HL-60/S4 (cell line): Measurements from ENCODE around the gene ATP2A2.

Experiments used
- in situ Hi-C: fragments of 300-500 bp; cut with MboI; formaldehyde crosslinking; loops from 2 replicates; pipeline ENCODE4 v1.14.3; 2022; ENCODE audit warnings: low sequenced_read_pairs

ATP2A2 gene

GRCh38 chr12:110258466-110258865, 22.6 kb upstream of the ATP2A2 start:
- in situ Hi-C loops: no loop called here

DNA sequence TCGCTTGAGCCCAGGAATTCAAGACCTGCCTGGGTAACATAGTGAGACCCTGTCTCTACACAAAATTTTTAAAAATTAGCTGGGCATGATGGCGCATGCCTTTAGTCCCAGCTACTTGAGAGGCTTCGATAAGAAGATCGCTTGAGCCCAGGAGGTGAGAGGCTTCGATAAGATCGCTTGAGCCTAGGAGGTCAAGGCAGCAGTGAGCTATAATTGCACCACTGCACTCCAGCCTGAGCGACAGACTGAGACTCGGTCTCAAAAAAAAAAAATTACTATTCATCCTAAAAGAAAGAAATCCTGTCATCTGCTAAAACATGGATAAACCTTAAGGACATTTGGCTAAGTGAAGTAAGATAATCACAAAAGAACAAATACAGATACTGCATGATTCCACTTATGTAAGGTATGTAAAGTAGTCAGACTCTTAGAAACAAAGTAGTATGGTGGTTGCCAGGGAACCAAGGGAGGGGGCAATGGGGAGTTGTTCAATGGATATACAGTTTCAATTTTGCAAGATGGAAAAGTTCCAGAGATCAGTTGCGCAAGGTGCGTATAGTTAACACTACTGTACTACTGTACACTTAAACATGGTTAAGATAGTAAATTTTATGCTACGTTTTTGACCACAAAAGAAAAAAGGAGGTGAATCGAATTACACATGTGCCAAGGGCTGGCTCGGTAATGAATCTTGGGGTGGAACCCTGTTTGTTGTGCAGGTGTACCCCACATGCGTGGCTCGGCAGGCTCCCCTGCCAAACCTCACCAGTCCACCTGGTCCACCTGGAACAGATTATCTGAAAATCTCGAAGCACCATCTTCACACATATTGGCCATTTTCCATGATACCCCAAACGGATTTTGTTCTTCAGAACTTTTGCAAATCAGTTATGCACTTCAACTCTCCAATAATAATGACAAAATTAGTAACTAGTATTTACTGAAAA, 18.3 kb upstream of the ATP2A2 start:
- in situ Hi-C loops: no loop called here

GRCh38 chr12:110266381-110266960, 14.6 kb upstream of the ATP2A2 start:
- in situ Hi-C loops: no loop called here

DNA sequence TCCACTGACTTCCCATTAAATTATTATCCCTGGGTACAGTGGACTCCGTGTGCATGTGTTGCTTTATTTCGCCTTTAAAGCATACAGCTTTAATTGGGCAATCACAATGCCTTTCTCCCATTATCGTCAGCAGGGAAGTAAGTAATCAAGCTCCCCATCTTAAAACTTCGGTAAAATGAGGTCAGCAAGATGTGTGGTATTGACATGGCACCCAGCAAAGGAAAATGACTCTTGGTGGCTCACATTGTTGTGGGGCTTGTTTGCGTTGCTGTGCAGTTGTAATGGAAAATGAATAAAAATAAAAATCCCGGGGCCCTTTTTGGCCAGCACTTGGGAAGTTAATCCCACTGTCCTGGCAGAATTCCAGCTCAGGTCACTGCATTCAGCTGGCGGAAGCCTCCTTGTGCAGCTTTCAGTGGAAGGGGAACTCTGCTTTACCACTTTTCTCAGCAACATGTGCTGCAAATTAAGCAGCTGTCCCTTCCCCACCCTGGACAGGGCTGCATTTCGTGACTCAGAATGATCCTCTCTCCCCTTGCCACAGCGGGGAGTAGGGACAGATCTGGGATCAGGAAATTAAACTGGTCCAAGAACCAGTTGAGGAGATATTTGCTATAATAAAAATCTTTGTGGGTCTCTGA, 13.9 kb upstream of the ATP2A2 start:
- in situ Hi-C loops: no loop called here

- in situ Hi-C loops: no loop called here
These were observed 11.4 kb upstream of the ATP2A2 start for GRCh38 chr12:110269622-110270124.

DNA sequence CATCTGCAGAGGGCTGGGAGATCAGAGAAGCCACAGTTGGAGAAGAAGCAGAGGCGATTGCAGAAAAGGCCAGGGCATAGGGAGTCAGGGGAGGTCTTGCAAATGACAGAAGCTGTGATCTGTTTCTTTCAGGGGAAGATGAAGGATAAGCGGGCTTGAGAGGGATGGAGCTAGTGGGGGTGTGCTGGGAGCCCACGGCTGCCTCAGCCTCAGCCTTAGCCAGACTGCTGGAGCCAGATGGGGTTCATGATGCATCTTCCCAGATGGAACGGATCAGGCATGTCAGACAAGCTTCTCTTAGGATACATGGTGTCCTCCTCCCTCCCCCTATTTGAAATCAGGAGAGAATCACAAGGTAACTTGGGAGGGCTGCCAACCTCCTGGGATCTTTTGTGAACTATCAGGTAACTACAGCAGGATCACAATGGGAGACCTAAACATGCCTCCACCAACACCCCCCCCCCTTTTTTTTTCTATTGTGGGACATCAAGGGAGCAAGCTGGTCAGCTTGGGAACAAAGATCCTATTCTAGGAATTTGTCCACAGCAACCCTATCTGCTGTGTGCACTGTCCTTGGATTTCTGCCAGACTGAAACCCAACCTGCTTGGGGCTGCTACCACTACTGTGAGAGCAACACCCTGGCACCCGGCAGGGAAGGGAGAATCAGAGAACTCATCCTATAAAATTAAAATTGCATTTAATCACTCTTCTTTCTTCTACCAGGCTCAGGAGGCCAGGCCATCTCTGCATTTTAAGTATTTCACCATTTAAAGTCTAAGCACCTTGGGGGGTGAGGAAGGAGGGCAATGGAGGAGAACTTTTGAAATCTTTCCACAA, 10.7 kb upstream of the ATP2A2 start:
- in situ Hi-C loops: no loop called here

DNA sequence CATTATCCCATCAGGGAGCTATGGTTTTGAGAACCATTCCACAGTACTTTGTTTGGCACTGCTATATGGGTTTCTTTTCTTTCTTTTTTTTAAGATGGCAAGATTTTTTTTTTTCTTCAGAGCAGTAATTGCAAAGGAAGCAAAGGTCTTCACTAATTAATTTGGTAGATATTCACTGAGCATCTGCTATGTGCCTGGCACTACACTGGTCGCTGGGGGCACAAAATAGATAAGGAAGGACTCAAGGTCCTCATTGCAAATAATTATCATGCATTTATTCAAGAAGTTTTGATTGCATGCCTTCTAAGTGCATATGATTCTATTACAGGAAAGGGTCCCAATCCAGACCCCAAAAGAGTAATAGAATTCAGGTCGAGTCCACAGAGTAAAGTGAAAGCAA, 10.0 kb upstream of the ATP2A2 start:
- in situ Hi-C loops: no loop called here

DNA sequence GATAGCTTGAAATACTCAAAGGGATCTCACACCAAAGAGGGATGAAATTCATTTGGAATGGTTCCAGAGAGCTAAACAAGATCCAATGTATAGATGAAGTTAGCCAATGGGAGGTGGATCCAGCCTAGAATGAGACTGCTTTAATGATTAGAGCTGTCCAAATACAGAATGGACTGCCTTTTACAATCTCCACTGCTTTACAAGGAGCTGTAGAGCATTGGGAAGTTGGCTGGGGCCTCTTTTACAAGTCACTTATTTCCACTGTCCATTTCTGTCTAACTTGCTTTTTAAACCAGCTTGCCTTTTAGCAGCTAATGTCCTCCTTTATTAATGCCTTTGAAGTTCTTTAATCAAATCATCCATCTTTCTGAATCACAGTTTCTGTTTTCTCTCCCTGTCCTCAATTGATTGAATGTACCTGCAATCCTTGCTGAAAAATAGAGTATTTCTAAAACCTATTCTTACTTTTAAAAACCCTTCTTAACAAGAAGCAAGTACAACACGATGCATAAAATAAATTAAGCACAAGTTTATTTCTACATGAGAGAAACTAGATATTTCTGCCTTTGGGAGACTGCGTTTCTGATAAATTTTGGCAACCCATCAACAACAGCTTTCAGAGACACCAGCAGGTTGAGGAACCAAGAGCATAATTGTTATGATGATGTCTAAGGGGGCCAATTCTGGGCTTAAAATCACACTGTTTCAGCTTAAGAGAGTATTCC, 3.4 kb upstream of the ATP2A2 start:
- in situ Hi-C loops: no loop called here

GRCh38 chr12:110278255-110278536, 2.9 kb upstream of the ATP2A2 start:
- in situ Hi-C loops: no loop called here

DNA sequence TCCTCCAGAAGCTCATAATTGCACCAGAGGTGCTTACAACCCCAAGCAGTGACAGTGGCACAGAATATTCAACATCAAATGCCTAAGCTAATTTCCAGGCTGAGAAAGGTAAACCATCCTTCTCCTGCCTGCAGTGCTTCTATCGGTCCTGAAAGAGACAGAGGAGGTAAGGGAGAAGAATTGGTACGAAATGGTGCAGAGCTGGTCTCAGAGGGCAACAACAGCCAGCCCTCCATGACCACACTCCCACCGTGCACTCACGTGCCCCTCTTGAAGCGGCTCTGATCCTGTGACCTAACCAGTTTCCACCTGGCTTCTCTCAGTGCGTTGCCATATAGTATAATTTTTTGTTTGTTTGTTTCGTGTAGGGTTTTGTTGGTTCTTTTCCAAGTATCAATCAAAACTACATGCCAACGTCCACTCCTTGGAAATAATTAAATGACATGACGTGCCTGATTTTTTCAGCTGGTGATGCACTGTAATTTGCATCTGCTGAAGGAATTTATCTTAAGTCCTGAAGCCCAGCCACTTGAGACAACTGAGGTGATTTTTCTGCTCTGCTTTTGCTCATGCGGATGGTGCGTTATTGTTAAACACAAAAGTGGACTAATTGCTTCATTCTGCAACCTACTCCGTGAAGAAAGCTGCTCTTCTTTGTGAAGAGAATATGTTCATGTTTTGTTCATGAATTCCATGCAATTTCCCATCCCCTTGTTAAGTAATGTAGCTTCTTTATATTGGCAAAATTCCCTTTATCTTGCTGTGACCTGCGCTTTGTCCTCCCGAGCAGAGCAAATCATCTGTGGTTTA, 1.3 kb upstream of the ATP2A2 start:
- in situ Hi-C loops: no loop called here

- in situ Hi-C loops: no loop called here
These were observed 662 bp upstream of the ATP2A2 start for GRCh38 chr12:110280392-110280778.

DNA sequence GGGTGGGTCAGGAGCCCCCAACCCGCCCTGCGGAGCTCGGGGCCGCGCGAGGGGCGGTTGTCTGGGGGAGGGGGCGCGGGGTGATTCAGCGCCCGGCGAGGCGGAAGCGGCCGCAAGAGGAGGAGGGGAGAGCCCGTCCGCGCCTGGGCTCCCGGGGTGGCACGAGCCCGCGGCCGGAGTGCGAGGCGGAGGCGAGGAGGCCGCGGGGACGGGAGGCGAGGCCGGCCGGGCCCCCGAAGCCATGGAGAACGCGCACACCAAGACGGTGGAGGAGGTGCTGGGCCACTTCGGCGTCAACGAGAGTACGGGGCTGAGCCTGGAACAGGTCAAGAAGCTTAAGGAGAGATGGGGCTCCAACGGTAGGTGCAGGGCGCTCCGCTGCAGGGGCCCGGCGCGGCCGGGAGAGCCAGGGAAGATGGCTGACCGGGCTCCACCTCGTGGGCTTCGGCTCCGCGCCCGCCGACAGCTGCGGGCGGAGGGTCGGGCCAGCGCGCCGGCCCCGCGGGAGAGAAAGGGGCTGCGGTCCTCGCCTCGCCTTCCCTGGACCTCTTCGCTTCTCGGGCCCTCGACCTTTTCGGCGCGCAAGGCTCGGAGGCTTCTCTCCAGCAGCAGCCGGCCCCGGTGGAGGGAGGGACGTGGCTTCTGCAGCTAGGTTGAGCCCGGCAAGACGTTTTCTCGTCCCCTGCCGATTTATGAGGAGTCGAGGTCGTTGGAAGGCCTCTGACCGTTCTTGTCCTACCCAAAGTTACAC, 677 bp downstream of the ATP2A2 start:
- in situ Hi-C loops: no loop called here

DNA sequence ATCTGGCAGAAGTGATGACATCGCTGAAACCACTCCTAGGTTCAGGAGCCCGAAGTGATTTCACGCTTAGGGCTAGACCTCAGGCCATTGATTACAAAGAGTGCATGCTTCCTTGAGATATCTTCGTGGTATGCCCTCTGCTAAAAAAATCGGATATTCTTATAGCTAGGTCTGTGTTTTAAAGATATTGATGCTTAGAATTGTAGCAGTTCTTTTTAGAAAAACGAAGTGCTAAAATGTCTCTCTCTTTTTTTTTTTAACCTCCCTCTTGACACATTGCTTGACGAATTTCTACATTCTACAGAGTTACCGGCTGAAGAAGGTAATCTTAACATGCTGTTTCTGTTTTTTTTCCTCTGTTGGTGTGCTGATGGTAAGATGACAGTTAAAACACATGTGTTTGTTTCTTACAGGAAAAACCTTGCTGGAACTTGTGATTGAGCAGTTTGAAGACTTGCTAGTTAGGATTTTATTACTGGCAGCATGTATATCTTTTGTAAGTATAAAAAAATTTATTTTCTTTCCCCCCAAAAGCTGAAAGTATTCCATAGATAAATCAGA, 1.3 kb downstream of the ATP2A2 start:
- in situ Hi-C loops: no loop called here

DNA sequence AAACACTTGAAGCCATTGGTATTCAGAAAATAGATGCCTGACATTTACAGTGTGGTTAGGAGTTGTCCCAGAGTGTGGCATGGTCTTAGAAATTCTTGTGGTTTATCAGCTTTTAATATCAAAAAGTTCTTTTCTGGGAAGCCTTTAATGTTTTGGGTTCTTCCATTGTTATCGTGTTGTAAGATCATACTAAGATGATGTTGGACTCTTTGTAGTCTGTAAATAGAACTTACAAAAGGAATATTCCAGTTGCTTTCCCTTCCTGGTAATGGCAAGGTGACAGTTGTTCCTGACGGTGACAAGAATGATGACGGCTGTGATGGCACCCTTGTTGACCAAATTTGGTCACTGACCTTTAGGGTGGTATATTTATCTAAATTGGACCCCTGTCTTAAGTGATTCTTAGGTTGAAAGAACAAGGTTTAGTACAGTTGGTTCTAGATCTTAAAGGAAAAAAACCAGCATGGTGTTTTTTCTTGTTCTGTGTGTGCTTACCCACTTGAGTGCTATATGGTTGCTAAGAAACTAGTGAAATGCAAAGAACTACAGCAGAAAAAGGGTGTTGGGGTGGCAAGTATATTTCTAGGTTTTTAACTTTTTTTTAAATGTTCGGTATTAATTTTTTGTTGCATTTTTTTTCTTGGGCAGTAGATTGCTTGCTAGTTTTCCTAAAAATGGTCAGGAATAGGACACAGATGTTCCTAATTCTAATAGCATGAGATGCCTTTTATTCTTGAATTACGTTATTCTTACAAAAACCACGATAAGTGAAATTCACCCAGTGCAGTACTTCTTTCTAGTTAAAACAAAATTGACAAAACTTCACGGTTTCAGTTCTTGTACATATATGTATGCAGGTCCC, 2.1 kb downstream of the ATP2A2 start:
- in situ Hi-C loops: no loop called here

- in situ Hi-C loops: no loop called here
These were observed 3.5 kb downstream of the ATP2A2 start for GRCh38 chr12:110284597-110284996.

DNA sequence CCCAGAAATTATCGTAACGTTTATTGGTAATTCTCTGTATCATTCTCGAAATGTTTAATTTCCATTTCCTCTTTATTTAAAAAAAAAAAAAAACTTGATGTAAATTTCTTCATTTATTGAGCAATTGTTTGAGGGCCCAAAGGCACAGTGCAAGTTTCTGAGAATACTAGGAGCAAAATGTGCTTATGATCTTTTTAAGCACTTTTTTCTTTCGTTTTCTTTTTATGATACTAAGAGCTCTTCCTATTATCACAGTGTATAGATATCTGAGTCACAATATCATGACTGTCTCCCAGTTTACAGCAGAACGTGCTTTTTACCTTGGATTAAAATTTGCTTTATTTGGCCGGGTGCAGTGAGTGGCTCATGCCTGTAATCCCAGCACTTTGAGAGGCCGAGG, 5.6 kb downstream of the ATP2A2 start:
- in situ Hi-C loops: no loop called here

DNA sequence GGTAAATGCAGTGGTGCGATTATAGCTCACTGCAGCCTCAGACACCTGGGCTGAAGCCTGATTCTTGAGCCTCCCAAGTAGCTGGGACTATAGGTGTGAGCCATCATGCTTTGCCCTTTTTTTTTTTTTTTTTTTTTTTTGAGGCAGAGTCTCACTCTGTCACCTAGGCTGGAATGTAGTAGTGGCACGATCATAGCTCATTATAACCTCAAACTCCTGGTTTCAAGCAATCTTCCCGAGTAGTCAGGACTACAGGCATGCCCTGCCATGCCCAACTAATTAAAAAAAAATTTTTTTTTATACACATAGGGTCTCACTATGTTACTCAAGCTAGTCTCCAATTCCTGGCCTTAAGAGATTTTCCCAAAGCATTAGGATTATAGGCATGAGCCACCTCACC, 6.9 kb downstream of the ATP2A2 start:
- in situ Hi-C loops: no loop called here
